Type B pancreatic cell (in vitro differentiated cells): ENCODE data around the gene DCLK2. TPM values are rescaled to one million over a fixed set of nuclear protein-coding genes. Genes with fewer than 3 reads are reported as not detected.

Source experiments
- DNase-seq: peaks from one replicate; pipeline ENCODE4 v3.0.0; 2021; ENCODE audit warnings: mixed read lengths; ENCODE audit not compliant: unreplicated experiment; ENCODE audit errors: extremely low spot score
- H3K27ac Mint-ChIP-seq: 2 replicates; pipeline ENCODE4 v1.8.0; 2021; ENCODE audit warnings: mild to moderate bottlenecking, mixed read lengths
- H3K27me3 Mint-ChIP-seq: 2 replicates; pipeline ENCODE4 v1.8.0; 2021; ENCODE audit warnings: mixed read lengths
- H3K36me3 Mint-ChIP-seq: 2 replicates; pipeline ENCODE4 v1.8.0; 2021; ENCODE audit warnings: mixed read lengths
- H3K4me1 Mint-ChIP-seq: one replicate; pipeline ENCODE4 v1.8.0; 2021; ENCODE audit warnings: mixed read lengths; ENCODE audit not compliant: unreplicated experiment
- H3K4me3 Mint-ChIP-seq: 2 replicates; pipeline ENCODE4 v1.8.0; 2021; ENCODE audit warnings: mild to moderate bottlenecking, mixed read lengths
- H3K9me3 Mint-ChIP-seq: 2 replicates; pipeline ENCODE4 v1.8.0; 2021; ENCODE audit warnings: mixed read lengths
- CTCF ChIP-seq: fragments of 200-600 bp; sonication (generic); conservative IDR thresholded peaks from 2 replicates; pipeline ENCODE4 v1.5.0; 2021; ENCODE audit warnings: antibody characterized with exemption, mild to moderate bottlenecking
- total RNA-seq: library from RNA; stranded (reverse); gene quantifications from 2 replicates; pipeline ENCODE4 v1.2.1, GENCODE V29; 2021; ENCODE audit warnings: low replicate concordance

The DCLK2 gene
- total RNA-seq, 1 donor from 2014 or later = 24.9 TPM

GRCh38 chr4:150061086-150061776, 17.0 kb upstream of the DCLK2 start:
- H3K4me3 Mint-ChIP-seq = no peak overlapping the region
- TF ChIP-seq CTCF = no peak
- H3K36me3 Mint-ChIP-seq = no peaks in the 10 kb centered on the region
- DNase-seq = no peak
- H3K27ac Mint-ChIP-seq = no peak overlapping the region
- H3K4me1 Mint-ChIP-seq = no peaks in the 10 kb centered on the region
- H3K9me3 Mint-ChIP-seq = peaks cover 10% of the 10 kb centered on the region
- no peaks in the 10 kb centered on the region for H3K27me3 Mint-ChIP-seq

GRCh38 chr4:150063128-150063527, 15.1 kb upstream of the DCLK2 start:
- TF ChIP-seq CTCF = no peak
- H3K4me3 Mint-ChIP-seq = no peak overlapping the region
- no peaks in the 10 kb centered on the region for H3K27me3 Mint-ChIP-seq
- peaks cover 6% of the 10 kb centered on the region for H3K9me3 Mint-ChIP-seq
- H3K36me3 Mint-ChIP-seq = no peaks in the 10 kb centered on the region
- no peak for DNase-seq
- H3K4me1 Mint-ChIP-seq = no peaks in the 10 kb centered on the region
- H3K27ac Mint-ChIP-seq = no peak overlapping the region

- no peak overlapping the region for H3K4me3 Mint-ChIP-seq
Measured at GRCh38 chr4:150065740-150066139, 12.5 kb upstream of the DCLK2 start.

GRCh38 chr4:150067859-150068258, 10.4 kb upstream of the DCLK2 start:
- Mint-ChIP-seq H3K27ac (no peak overlapping the region), H3K9me3 (peaks cover 6% of the 10 kb centered on the region), H3K4me1 (peaks cover under 1% of the 10 kb centered on the region), H3K27me3 (peaks cover 3% of the 10 kb centered on the region), H3K36me3 (no peaks in the 10 kb centered on the region), H3K4me3 (no peak overlapping the region)
- DNase-seq = no peak
- TF ChIP-seq CTCF = no peak

More at GRCh38 chr4:150065740-150066139, 12.5 kb upstream of the DCLK2 start:
- peaks cover 6% of the 10 kb centered on the region for H3K9me3 Mint-ChIP-seq
- no peak overlapping the region for H3K27ac Mint-ChIP-seq
- no peaks in the 10 kb centered on the region for H3K36me3 Mint-ChIP-seq
- TF ChIP-seq CTCF = no peak
- DNase-seq = no peak
- peaks cover 3% of the 10 kb centered on the region for H3K27me3 Mint-ChIP-seq
- H3K4me1 Mint-ChIP-seq = no peaks in the 10 kb centered on the region

GRCh38 chr4:150068300-150068960, 9.8 kb upstream of the DCLK2 start:
- DNase-seq = no peak
- Mint-ChIP-seq H3K27me3 (peaks cover 6% of the 10 kb centered on the region), H3K27ac (no peak overlapping the region), H3K4me3 (no peak overlapping the region), H3K9me3 (peaks cover 6% of the 10 kb centered on the region), H3K36me3 (no peaks in the 10 kb centered on the region), H3K4me1 (peaks cover 5% of the 10 kb centered on the region)
- TF ChIP-seq CTCF = no peak
